HEK293T (cell line): ENCODE data around the gene SLC27A1.

Source experiments
- FOXM1 ChIP-seq: fragments of 450-650 bp; IDR thresholded peaks from 2 replicates; pipeline ENCODE4 v1.6.1; 2017; ENCODE audit warnings: mild to moderate bottlenecking, borderline replicate concordance
- TF ChIP-seq, protein P1 (sequence below): fragments of 450-650 bp; IDR thresholded peaks from 2 replicates; pipeline ENCODE4 v1.6.1; 2016

DNA sequence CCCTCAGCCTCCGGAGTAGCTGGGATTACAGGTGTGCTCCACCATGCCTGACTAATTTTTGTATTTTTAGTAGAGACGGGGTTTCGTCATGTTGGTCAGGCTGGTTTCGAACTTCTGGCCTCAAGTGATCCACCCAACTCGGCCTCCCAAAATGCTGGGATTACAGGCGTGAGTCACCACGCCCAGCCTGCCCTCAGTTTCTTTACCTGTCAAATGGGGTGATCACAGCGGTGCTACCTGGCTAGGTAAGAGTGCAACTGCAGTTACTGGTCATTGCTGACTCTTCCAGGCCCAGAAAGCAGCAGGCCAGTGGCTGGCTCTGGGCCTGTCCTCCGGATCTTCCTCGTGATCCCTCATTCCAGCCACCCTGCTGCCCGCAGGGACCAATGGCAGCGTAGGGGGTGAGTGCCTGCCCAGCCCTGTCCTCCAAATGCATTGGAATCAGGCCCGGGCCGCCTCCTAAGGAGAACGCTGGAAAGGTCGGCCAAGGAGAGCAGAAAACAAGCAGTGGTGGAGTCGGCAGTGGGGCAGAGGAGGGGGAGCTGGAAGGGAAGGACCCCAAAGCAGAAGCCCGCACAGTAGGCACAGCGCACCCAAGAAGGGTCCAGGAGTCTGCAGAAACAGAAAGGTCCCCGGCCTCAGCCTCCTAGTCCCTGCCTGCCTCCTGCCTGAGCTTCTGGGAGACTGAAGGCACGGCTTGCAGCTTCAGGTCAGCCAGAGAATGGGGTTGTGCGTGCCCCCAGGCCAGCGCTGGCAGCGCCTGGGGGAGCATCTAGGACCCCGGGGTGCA lies 1.8 kb upstream of the SLC27A1 start:
- TF ChIP-seq, protein P1, sequence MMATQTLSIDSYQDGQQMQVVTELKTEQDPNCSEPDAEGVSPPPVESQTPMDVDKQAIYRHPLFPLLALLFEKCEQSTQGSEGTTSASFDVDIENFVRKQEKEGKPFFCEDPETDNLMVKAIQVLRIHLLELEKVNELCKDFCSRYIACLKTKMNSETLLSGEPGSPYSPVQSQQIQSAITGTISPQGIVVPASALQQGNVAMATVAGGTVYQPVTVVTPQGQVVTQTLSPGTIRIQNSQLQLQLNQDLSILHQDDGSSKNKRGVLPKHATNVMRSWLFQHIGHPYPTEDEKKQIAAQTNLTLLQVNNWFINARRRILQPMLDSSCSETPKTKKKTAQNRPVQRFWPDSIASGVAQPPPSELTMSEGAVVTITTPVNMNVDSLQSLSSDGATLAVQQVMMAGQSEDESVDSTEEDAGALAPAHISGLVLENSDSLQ = no peak
- TF ChIP-seq FOXM1 = no peak
